Cardiac fibroblast (primary cell): ENCODE results near the gene TFF2.

Experiments used
- DNase-seq, 2 donors: peaks; one replicate each; pipeline versions ENCODE4 v3.0.0 to v3.0.0-alpha.2; 2010; ENCODE audit warnings: low read depth in 2 of 2
- H3K4me3 ChIP-seq, 2 donors: replicated peaks in 1 of 2; 1 replicate in 1 of 2; 2 replicates in 1 of 2; pipeline ENCODE4 v1.5.1; 2011; ENCODE audit warnings: low read depth in 2 of 2, low read length in 2 of 2, mild to moderate bottlenecking in 2 of 2, moderate library complexity in 1 of 2
- TF ChIP-seq, protein P1 (sequence below): IDR thresholded peaks from one replicate; pipeline ENCODE4 v1.5.1; 2011; ENCODE audit warnings: low read depth, mild to moderate bottlenecking, low read length, inconsistent platforms

The TFF2 gene

DNA sequence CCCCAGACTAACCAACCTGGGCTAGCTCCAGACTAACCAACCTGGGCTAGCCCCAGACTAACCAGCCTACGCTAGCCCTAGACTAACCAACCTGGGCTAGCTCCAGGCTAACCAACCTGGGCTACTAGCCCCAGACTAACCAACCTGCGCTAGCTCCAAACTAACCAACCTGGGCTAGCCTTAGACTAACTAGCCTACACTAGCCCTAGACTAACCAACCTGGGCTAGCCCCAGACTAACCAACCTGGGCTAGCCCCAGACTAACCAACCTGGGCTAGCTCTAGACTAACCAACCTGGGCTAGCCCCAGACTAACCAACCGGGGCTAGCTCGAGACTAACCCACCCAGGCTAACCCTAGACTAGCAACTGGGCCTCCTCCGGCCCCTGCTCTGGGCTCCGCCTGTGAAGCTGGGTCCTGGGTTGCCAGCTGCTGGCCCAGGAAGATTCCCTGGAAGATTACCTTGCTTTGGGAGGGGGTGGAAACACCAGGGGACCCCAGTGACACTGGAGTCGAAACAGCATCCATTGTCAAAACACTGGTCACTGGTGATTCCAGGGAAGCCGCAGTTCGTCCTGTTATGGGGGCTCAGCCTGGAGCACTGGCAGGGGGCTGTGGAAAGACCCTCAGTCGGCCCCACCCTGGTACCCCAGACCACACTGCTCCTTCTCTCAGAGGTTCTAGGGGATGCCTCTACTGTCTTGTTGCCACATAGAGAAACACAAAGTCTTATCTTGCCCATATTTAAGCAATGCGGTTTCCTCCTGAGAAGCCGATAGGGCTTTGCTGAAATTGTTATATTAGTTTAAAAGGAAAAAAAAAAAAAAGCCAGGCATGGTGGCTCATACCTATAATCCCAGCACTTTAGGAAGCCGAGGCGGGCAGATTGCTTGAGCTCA, 1.1 kb downstream of the TFF2 start:
- TF ChIP-seq, protein P1, sequence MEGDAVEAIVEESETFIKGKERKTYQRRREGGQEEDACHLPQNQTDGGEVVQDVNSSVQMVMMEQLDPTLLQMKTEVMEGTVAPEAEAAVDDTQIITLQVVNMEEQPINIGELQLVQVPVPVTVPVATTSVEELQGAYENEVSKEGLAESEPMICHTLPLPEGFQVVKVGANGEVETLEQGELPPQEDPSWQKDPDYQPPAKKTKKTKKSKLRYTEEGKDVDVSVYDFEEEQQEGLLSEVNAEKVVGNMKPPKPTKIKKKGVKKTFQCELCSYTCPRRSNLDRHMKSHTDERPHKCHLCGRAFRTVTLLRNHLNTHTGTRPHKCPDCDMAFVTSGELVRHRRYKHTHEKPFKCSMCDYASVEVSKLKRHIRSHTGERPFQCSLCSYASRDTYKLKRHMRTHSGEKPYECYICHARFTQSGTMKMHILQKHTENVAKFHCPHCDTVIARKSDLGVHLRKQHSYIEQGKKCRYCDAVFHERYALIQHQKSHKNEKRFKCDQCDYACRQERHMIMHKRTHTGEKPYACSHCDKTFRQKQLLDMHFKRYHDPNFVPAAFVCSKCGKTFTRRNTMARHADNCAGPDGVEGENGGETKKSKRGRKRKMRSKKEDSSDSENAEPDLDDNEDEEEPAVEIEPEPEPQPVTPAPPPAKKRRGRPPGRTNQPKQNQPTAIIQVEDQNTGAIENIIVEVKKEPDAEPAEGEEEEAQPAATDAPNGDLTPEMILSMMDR, result no peak
- DNase-seq, result no peak
- H3K4me3 ChIP-seq, result no peak overlapping the region

DNA sequence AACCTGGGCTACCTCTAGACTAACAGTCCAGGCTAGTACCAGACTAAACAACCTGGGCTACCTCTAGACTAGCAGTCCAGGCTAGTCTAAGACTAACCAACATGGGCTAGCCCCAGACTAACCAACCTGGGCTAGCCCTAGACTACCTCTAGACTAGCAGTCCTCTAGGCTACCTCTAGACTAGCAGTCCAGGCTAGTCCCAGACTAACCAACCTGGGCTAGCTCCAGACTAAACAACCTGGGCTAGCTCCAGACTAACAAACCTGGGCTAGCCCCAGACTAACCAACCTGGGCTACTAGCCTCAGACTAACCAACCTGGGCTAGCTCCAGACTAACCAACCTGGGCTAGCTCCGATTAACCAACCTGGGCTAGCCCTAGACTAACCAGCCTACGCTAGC, 2.0 kb downstream of the TFF2 start:
- TF ChIP-seq, protein P1, result no peak
- no peak for DNase-seq
- no peak overlapping the region for H3K4me3 ChIP-seq

DNA sequence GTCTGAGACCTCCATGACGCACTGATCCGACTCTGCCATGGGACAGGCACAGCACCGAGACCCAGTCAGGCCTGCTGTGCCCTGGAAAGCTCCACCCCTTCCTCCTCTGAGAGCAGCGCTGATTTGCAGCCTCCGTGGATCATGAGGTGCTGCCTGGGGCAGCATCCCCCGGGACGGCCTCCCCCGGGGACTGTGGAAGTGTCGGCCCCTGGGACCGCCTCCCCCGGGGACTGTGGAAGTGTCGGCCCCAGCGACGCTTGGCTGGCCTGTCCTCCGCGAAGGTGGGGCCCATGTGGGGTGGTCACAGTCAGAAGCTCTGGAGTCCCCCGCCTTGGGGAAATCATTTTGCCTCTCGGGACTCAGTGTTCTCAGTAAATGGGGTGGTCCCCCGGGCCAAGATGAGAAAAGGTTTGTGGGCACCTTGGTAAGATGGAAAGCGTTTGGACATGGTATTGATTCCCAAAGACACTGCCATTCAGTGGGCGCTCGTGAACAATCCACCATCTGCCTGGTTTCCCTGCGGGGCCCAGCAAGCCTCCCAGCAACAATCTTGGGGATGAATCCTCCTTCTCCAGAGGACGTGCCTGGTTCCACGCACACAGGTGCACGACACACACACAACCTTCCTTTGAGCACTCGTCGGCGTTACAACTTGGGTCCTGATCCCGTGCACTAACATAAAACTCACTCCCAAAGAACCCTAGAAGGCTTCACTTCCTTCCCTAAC, 3.0 kb downstream of the TFF2 start:
- H3K4me3 ChIP-seq, result no peak overlapping the region
- no peak for DNase-seq
- TF ChIP-seq, protein P1, result no peak

DNA sequence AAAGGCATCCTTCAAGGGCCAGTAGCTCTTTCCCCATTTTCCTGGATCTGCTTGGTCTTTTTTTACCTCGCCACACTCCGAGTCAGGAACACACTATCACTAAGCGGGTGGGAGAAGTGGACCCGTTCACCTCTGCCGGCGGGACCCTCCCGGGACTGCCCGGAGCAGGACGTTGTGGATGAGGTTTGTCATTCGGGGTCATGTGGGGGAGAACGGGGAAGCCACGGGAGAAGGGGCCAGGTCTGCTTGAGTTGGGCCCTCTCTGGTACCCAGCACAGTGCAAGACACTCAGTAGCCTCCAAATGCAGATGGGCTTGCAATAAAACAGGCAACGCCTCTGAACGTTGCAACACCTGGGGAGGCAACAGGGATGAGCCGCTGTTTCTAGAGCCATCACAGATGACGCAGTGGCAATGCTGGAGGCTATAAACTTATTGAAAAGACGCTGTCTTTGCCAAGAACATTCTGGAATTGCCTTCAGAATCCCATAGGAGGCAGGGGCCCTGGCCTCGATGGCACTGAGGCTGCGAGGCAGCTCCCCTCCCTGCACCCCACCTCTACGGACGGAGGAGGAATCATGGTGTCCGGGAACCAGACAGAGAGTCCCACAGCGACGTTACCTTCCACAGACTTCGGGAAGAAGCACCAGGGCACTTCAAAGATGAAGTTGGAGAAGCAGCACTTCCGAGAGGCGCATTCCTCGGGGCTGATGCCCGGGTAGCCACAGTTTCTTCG, 3.8 kb downstream of the TFF2 start:
- H3K4me3 ChIP-seq, result no peak overlapping the region
- no peak for DNase-seq
- TF ChIP-seq, protein P1, result no peak

DNA sequence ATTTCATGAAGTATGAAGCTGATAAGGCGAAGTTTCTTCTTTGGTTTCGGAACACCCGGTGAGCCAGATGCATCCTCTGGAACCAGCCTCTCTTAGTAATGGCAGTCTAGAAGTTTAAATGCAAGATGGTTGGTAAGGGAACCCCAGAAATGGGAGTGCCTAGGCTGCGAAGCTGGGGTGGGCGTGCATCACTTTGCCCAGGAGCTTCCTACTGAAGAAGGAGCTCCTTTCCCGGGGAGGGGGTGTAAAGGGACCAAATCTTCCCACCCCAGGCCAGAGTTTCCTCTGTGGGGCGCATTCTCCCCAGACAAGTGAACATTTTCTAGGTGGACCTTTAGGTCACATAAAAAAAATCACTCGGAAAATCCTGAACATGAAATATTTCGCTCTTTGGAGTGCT, 4.4 kb downstream of the TFF2 start:
- TF ChIP-seq, protein P1, result no peak
- DNase-seq, result no peak

DNA sequence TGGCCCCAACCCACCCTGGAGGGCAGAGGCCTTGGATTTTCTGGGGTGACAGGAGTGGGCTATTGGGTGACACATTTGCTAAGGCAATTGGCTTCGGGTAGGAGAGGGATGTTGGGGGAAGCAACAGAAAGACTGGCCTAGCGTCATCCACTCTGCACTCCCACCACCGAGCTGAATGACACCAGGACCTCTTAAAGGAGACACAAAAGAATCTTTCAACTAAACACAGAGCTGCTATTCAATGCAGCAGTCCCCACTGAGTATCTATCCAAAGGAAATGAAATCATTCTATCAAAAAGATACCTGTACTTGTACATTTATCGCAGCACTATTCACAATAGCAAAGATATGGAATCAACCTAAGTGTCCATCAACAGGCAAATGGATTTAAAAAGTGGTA, 6.2 kb downstream of the TFF2 start:
- DNase-seq, result no peak
- H3K4me3 ChIP-seq, result no peak overlapping the region
- TF ChIP-seq, protein P1, result no peak

More for the DNA sequence above, 4.4 kb downstream of the TFF2 start:
- no peak overlapping the region for H3K4me3 ChIP-seq
